Peyer's patch (tissue), 4 donors: ENCODE results near the gene OR5H6. TPM values are rescaled to one million over a fixed set of nuclear protein-coding genes. Genes with fewer than 3 reads are reported as not detected.
"Not testable (repeated sequence)": the region's sequence is repeated elsewhere in the genome, so short reads cannot be mapped to it uniquely, and the experiment has no call there.

Experiments
- DNase-seq, 3 donors: peaks; one replicate each; pipeline ENCODE4 v3.0.0-alpha.2; 2017 to 2019
- H3K27ac ChIP-seq, 4 donors: fragments of 200-600 bp; sonication (generic); one replicate each; pipeline ENCODE4 v1.5.1; 2016 to 2019
- H3K27me3 ChIP-seq, 2 donors: fragments of 200-600 bp; sonication (generic); one replicate each; pipeline ENCODE4 v1.5.1; 2019
- H3K36me3 ChIP-seq, 3 donors: fragments of 200-600 bp; sonication (generic); one replicate each; pipeline ENCODE4 v1.5.1; 2016 to 2019
- H3K4me1 ChIP-seq, 4 donors: fragments of 200-600 bp; sonication (generic); one replicate each; pipeline ENCODE4 v1.5.1; 2016 to 2019
- H3K4me3 ChIP-seq, 4 donors: fragments of 200-600 bp; sonication (generic); 1 replicate in 3 of 4; 2 replicates in 1 of 4; pipeline ENCODE4 v1.5.1; 2016 to 2019; ENCODE audit warnings: mild to moderate bottlenecking in 1 of 4
- H3K9me3 ChIP-seq, 4 donors: fragments of 200-600 bp; sonication (generic); one replicate each; pipeline ENCODE4 v1.5.1; 2016 to 2019; ENCODE audit warnings: mild to moderate bottlenecking in 1 of 4
- POLR2A ChIP-seq, 2 donors: fragments of 450-650 bp; IDR thresholded peaks; one replicate each; pipeline ENCODE4 v1.5.1; 2017; ENCODE audit warnings: antibody characterized with exemption in 2 of 2, mild to moderate bottlenecking in 2 of 2, moderate library complexity in 2 of 2
- total RNA-seq, 4 donors: library from RNA; depleted of rRNA; stranded (reverse); fragments of >200 nt; gene quantifications; one replicate each; pipeline ENCODE4 v1.1.0, GENCODE V29; 2016
- TF ChIP-seq, protein P1 (sequence below), 6 experiments: fragments of 450-650 bp in 4 of 6; fragments of 200-600 bp in 2 of 6; sonication (generic) in 1 of 6; IDR thresholded peaks; one replicate each; pipeline ENCODE4 v1.5.1; 2017 to 2019; ENCODE audit warnings: antibody characterized with exemption in 6 of 6, mild to moderate bottlenecking in 3 of 6, moderate library complexity in 1 of 6

The OR5H6 gene
- total RNA-seq, 4 donors from 2014 or later = not detected

DNA sequence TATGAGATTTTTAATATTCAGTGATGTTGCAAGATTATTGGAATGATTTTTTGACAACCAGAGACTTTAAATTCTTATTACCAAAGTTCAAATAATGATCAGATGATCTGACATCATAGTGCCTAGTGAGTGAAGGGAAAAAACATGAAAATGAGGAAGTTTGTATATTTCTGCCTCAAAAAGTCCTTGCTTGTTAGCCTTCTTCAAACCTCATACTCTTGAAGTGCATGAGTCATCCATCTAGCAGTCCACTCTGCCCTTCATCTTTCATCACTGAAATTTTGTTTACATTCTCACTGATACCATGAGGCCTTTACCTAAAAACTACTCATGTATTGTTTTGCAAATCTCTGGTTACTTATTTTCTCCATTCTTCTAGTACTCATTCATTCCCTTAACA is 23.9 kb upstream of the OR5H6 start:
- no peaks in the 10 kb centered on the region for H3K4me1 ChIP-seq

DNA sequence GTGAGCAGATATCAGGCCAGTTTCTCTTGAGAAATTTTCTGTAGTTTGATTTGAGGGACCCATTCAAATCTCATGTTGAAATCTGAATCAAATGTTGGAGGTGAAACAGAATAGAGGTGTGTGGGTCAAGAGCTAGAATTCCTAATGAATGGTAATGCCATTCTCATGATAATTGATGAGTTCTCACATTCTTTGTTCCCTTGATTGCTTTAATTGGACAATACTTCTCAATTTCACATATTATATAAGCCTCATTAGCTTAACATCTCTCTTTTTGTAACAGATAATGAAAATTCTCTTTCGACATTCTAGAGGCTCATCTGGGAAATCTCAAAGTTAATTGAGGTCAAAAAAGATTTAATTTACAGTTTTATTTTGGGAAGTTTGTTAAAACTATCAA is 21.9 kb upstream of the OR5H6 start:
- no peak overlapping the region for H3K27ac ChIP-seq

More for the DNA sequence above, 23.9 kb upstream of the OR5H6 start:
- TF ChIP-seq, protein P1, sequence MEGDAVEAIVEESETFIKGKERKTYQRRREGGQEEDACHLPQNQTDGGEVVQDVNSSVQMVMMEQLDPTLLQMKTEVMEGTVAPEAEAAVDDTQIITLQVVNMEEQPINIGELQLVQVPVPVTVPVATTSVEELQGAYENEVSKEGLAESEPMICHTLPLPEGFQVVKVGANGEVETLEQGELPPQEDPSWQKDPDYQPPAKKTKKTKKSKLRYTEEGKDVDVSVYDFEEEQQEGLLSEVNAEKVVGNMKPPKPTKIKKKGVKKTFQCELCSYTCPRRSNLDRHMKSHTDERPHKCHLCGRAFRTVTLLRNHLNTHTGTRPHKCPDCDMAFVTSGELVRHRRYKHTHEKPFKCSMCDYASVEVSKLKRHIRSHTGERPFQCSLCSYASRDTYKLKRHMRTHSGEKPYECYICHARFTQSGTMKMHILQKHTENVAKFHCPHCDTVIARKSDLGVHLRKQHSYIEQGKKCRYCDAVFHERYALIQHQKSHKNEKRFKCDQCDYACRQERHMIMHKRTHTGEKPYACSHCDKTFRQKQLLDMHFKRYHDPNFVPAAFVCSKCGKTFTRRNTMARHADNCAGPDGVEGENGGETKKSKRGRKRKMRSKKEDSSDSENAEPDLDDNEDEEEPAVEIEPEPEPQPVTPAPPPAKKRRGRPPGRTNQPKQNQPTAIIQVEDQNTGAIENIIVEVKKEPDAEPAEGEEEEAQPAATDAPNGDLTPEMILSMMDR (IDR thresholded peaks at IDR 0.05) = no peak
- TF ChIP-seq POLR2A (IDR thresholded peaks at IDR 0.05) = no peak
- Histone ChIP-seq H3K4me3 (no peak overlapping the region), H3K27me3 (no peaks in the 10 kb centered on the region), H3K27ac (no peak overlapping the region), H3K9me3 (no peaks in the 10 kb centered on the region), H3K36me3 (no peaks in the 10 kb centered on the region)
- DNase-seq = no peak

DNA sequence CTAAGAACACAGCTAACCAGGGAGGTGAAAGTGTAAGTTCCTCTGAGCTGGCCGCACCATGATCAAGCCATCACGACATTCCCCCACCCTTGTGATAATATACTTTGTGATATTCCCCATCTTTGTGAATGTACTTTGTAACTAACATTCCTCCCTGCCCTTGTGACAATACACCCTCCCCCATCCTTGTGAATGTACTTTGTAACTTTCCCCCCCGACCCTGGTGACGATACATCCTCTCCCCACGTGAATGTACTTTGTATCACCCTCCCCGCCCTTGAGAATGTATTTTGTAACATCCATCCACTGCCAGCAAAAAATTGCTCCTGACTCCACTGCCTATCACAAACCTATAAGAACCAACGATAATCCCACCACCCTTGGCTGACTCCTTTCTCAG is 20.2 kb upstream of the OR5H6 start:
- H3K36me3 ChIP-seq = no peaks in the 10 kb centered on the region
- no peaks in the 10 kb centered on the region for H3K4me1 ChIP-seq
- no peaks in the 10 kb centered on the region for H3K9me3 ChIP-seq
- H3K4me3 ChIP-seq = no peak overlapping the region
- no peak for TF ChIP-seq POLR2A (IDR thresholded peaks at IDR 0.05)
- TF ChIP-seq, protein P1 (IDR thresholded peaks at IDR 0.05) = no peak
- H3K27me3 ChIP-seq = no peaks in the 10 kb centered on the region
- DNase-seq = no peak
- H3K27ac ChIP-seq = no peak overlapping the region

More for the DNA sequence above, 21.9 kb upstream of the OR5H6 start:
- Histone ChIP-seq H3K36me3 (no peaks in the 10 kb centered on the region), H3K4me3 (no peak overlapping the region), H3K27me3 (no peaks in the 10 kb centered on the region), H3K4me1 (no peaks in the 10 kb centered on the region), H3K9me3 (no peaks in the 10 kb centered on the region)
- TF ChIP-seq POLR2A (IDR thresholded peaks at IDR 0.05) = no peak
- TF ChIP-seq, protein P1 (IDR thresholded peaks at IDR 0.05) = no peak
- no peak for DNase-seq

DNA sequence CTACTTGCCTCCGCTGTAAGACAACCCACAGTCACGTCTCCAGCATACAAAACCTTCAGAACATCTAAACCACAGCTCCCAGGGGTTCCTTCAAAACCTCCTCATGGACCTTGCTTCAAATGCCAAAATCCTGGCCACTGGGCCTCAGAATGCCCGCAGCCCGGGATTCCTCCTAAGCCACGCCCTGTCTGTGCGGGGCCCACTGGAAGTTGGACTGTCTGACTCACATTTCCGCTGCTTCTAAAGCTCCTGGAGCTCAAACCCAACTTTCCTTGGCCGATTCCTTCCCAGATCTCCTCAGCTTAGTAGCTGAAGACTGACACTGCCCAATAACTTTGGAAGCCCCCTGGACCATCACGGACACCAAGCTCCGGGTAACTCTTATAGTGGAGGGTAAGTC is 17.9 kb upstream of the OR5H6 start:
- no peaks in the 10 kb centered on the region for H3K27me3 ChIP-seq
- no peaks in the 10 kb centered on the region for H3K4me1 ChIP-seq
- DNase-seq = no peak
- H3K27ac ChIP-seq = no peak overlapping the region
- no peaks in the 10 kb centered on the region for H3K9me3 ChIP-seq
- no peak for TF ChIP-seq POLR2A (IDR thresholded peaks at IDR 0.05)
- TF ChIP-seq, protein P1 (IDR thresholded peaks at IDR 0.05) = no peak
- no peaks in the 10 kb centered on the region for H3K36me3 ChIP-seq
- no peak overlapping the region for H3K4me3 ChIP-seq

DNA sequence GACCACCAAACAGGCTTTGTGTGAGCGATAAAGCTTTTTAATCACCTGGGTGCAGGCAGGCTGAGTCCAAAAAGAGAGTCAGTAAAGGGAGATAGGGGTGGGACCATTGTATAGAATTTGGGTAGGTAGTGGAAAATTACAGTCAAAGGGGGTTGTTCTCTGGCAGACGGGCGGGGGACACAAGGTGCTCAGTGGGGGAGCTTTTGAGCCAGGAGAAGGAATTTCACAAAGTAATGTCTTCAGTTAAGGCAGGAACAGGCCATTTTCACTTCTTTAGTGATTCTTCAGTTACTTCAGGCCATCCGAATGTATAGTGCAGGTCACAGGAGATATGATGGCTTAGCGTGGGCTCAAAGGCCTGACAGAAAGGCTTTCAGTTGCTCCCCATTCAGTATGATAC is 8.0 kb upstream of the OR5H6 start:
- not testable (repeated sequence) for H3K36me3 ChIP-seq, H3K4me1 ChIP-seq, H3K27ac ChIP-seq, DNase-seq, H3K27me3 ChIP-seq, H3K9me3 ChIP-seq, H3K4me3 ChIP-seq

DNA sequence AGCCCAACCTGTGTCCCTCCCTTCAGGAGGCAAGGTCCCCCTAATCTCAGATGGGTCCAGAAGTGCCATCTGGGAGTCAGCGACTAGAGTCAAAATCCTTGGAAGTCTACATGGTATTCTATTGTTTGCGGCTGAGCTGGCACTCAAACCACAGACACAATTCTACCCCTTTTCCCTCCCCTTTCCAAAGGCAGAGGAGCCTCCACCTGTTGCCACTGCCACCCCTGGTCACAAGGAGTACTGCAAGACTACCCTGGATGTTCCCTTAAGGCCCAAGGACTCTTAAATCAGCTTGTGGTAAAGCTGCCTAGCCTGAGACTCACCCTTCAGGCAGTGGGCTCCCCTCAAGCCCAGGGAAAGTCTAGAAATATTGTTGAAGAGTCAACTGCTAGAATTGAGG is 4.3 kb upstream of the OR5H6 start:
- TF ChIP-seq, protein P1 (IDR thresholded peaks at IDR 0.05) = no peak
- no peak for TF ChIP-seq POLR2A (IDR thresholded peaks at IDR 0.05)
- DNase-seq = no peak
- H3K4me1 ChIP-seq = no peaks in the 10 kb centered on the region

More for the DNA sequence above, 4.3 kb upstream of the OR5H6 start:
- H3K36me3 ChIP-seq = no peaks in the 10 kb centered on the region
- H3K27ac ChIP-seq = no peak overlapping the region
- no peaks in the 10 kb centered on the region for H3K27me3 ChIP-seq
- H3K9me3 ChIP-seq = no peaks in the 10 kb centered on the region
- no peak overlapping the region for H3K4me3 ChIP-seq
